Left ventricle myocardium superior (tissue), 1 donor: ENCODE data around the gene OR56A5. TPM values are rescaled to one million over a fixed set of nuclear protein-coding genes. Genes with fewer than 3 reads are reported as not detected.

Experiments used
- ATAC-seq: fragments of 200-7000 bp; cut with Tn5 transposase; one replicate; pipeline ENCODE4 v1.9.1; 2020; ENCODE audit warnings: mild to moderate bottlenecking, moderate library complexity
- DNase-seq: peaks from one replicate; pipeline ENCODE4 v3.0.0-alpha.2; 2020
- intact Hi-C: fragments of 100-400 bp; cut with micrococcal nuclease; formaldehyde crosslinking; loops from one replicate; pipeline ENCODE4 v1.11.0; 2022
- total RNA-seq: library from RNA; stranded (reverse); fragmentation: NEBNext Ultra II Directional; extraction: Animal tissue kit (Norgen Biotek cat#: 25700); gene quantifications from one replicate; pipeline ENCODE4 v1.2.1, GENCODE V29; 2021
- donor health status: DM: no; HTN: yes; CAD: no; lungs with severe emphysema.

OR56A5 gene
- total RNA-seq, 1 donor from 2014 or later = not detected

GRCh38 chr11:5938603-5938965, 29.7 kb downstream of the OR56A5 start:
- ATAC-seq (no peak), DNase-seq (peak; percentile 20)
- intact Hi-C loops = no loop called here

DNA sequence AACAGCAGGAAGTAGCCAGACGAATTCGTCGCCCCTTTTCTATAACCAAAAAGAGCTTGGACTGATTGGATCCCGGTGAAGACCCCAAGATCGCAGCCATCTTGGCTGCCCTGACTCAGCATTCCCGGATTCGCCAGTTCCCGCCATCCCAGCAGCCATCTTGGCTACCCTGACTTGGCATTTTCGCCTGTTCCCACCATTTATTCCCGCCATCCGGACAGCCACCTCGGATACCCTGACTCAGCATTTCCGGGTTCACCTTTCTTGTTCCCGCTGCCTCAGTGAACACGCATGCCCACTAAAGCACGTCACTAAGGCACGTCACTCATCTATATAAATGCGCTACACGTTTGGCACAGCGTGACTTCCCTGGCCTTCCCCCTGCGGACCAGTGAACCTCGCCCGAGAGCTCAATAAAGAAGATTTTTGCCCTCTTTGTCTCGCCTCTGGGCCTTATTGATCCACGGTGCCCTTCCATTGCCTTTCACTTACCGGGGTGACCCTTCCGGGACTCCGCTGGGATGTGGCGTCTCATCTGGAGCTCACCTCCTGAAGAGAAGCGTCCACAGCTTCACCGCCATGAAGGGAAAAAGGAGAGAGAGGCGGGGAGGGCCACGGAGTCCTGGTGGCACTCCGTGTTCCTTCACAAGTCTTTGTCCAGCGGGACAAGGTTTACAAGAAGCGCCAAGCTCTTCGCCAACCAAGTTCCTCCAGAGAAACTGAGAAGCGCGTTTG, 30.3 kb downstream of the OR56A5 start:
- ATAC-seq (no peak), DNase-seq (no peak)
- intact Hi-C loops = no loop called here

GRCh38 chr11:5933116-5933515, 35.2 kb downstream of the OR56A5 start:
- ATAC-seq (no peak), DNase-seq (no peak)
- intact Hi-C loops = no loop called here

DNA sequence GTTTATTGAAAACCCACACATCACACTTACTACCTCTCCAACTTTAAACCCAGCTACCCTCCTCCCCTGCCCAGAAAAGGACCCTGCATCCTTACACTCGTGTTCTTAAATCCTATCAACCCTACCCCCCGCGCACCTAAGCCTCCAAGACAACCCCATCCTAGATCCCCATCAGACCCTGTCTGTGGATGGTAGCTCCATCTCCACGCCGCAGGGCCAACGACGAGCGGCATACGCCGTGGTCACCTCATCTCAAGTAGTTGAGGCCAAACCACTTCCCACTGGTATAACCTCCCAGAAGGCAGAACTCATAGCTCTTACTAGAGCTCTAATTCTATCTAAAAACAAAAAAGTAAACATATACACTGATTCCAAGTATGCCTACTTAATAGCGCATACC, 35.6 kb downstream of the OR56A5 start:
- ATAC-seq = no peak
- intact Hi-C loops = no loop called here
- peak; percentile 26 for DNase-seq

DNA sequence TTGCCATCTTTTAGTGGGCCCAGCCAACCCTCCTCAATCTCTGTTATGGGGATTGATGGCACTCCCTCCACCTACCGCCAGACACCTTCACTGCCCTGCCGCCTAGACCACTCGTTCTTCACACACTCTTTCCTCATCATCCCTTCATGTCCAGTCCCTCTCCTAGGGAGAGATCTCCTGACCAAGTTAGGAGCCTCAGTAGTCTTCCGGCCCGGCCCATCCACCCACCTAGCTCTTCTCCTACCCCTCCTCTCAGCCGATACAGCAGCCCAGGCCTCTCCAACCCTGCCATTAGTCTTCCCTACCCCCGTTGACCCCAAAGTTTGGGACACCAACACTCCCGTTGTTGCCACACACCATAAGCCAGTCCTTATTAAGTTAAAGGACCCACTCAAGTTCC, 37.2 kb downstream of the OR56A5 start:
- no peak for ATAC-seq
- DNase-seq = no peak
- intact Hi-C loops = no loop called here

DNA sequence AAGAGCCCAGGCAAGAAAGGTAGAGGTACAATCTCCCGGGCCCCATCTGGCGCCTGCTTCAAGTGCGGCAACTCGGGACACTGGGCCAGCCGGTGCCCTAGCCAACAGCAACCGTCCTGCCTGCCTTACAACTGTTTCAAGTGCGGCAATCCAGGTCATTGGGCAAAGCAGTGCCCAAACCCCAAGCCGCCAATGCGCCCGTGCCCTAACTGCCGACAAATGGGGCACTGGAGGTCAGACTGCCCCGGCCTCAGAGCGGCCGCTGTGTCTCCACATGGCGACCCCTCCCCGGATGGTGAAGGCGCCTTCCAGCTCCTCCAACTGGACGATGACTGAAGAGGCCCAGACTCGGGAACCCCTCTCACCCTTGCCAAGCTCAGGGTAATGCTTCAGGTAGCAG, 37.7 kb downstream of the OR56A5 start:
- ATAC-seq (no peak), DNase-seq (peak; percentile 14)
- intact Hi-C loops = no loop called here

- DNase-seq (no peak), ATAC-seq (no peak)
- intact Hi-C loops = no loop called here
These were observed 38.5 kb downstream of the OR56A5 start for GRCh38 chr11:5929571-5930368.

GRCh38 chr11:5928811-5929210, 39.5 kb downstream of the OR56A5 start:
- no peak for DNase-seq
- intact Hi-C loops = no loop called here
- no peak for ATAC-seq

DNA sequence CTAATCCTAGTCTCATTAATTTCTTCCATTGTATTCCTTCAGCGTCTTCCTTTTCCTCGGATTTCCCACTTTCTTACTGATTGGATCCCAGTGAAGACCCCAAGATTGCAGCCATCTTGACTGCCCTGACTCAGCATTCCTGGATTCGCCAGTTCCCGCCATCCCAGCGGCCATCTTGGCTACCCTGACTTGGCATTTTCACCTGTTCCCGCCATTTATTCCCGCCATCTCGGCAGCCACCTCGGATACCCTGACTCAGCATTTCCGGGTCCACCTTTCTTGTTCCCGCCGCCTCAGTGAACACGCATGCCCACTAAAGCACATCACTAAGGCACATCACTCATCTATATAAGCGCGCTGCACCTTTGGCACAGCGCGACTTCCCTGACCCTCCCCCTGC, 40.0 kb downstream of the OR56A5 start:
- intact Hi-C loops = no loop called here
- DNase-seq (no peak), ATAC-seq (no peak)

DNA sequence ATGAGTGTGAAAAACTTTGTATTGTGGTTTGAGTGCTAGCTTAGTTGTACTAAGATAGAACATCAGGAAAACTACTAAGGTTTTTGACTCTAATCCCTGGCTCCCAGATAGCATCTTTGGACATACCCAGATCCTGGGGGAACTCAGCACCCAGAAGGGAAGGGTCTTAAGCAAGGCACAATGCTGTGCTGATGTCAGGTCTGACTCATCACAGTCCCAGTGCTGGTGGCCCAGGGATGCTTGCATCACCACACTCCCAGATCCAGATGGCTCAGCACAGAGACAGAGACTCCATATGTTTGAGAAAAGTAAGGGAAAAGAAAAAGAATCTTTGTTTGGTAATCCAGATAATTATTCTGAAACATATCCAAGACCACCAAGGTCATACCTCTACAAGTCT, 44.5 kb downstream of the OR56A5 start:
- no peak for DNase-seq
- intact Hi-C loops = no loop called here
- ATAC-seq = no peak

- ATAC-seq (no peak), DNase-seq (no peak)
- intact Hi-C loops = no loop called here
These were observed 44.9 kb downstream of the OR56A5 start for GRCh38 chr11:5923427-5923776.

GRCh38 chr11:5922749-5923426, 45.4 kb downstream of the OR56A5 start:
- DNase-seq = no peak
- intact Hi-C loops = no loop called here
- no peak for ATAC-seq

Other genes with a start within 250 kb of the OR56A5 start
- not detected for gene OR56B1, start 232.0 kb downstream of the OR56A5 start, total RNA-seq
- gene OR52N4, start 214.3 kb downstream of the OR56A5 start, total RNA-seq = not detected
- not detected for gene OR52N5, start 185.1 kb downstream of the OR56A5 start, total RNA-seq
- not detected for gene OR52N1, start 177.2 kb downstream of the OR56A5 start, total RNA-seq
- not detected for gene OR52N2, start 159.6 kb downstream of the OR56A5 start, total RNA-seq
- gene OR52E6, start 126.6 kb downstream of the OR56A5 start, total RNA-seq = not detected
- gene OR52E8, start 110.8 kb downstream of the OR56A5 start, total RNA-seq = not detected
- not detected for gene OR52E4, start 87.9 kb downstream of the OR56A5 start, total RNA-seq
- not detected for gene OR52E5, start 75.3 kb downstream of the OR56A5 start, total RNA-seq
- not detected for gene OR56A3, start 26.2 kb downstream of the OR56A5 start, total RNA-seq
- not detected for gene OR52L1, start 18.5 kb upstream of the OR56A5 start, total RNA-seq
- gene OR56A4, start 38.5 kb upstream of the OR56A5 start, total RNA-seq = not detected
- gene OR56A1, start 62.3 kb upstream of the OR56A5 start, total RNA-seq = not detected
- gene OR56B4, start 139.2 kb upstream of the OR56A5 start, total RNA-seq = not detected
- gene OR52B2, start 201.8 kb upstream of the OR56A5 start, total RNA-seq = not detected
- gene OR52W1, start 230.7 kb upstream of the OR56A5 start, total RNA-seq = not detected
- not detected for gene C11orf42, start 237.1 kb upstream of the OR56A5 start, total RNA-seq